T-helper 1 cell treated with Interleukin-12 subunit alpha and Interleukin-12 subunit beta and Interleukin-4 antibody, amounts not matched to agents 30 ng/mL and 1 ng/mL, for 36 hours (primary cell): Measurements from ENCODE around the gene CKS2. TPM values are rescaled to one million over a fixed set of nuclear protein-coding genes. Genes with fewer than 3 reads are reported as not detected.
"Not testable (repeated sequence)": the region's sequence is repeated elsewhere in the genome, so short reads cannot be mapped to it uniquely, and the experiment has no call there.

ENCODE experiments used
- intact Hi-C: fragments of 100-400 bp; cut with micrococcal nuclease; formaldehyde crosslinking; loops from one replicate; pipeline ENCODE4 v1.15.1; 2024
- total RNA-seq: library from RNA; stranded (reverse); gene quantifications from 2 replicates; pipeline ENCODE4 v1.2.3, GENCODE V29; 2022

Gene CKS2
- total RNA-seq, result 112 and 114 TPM in 2 replicates

DNA sequence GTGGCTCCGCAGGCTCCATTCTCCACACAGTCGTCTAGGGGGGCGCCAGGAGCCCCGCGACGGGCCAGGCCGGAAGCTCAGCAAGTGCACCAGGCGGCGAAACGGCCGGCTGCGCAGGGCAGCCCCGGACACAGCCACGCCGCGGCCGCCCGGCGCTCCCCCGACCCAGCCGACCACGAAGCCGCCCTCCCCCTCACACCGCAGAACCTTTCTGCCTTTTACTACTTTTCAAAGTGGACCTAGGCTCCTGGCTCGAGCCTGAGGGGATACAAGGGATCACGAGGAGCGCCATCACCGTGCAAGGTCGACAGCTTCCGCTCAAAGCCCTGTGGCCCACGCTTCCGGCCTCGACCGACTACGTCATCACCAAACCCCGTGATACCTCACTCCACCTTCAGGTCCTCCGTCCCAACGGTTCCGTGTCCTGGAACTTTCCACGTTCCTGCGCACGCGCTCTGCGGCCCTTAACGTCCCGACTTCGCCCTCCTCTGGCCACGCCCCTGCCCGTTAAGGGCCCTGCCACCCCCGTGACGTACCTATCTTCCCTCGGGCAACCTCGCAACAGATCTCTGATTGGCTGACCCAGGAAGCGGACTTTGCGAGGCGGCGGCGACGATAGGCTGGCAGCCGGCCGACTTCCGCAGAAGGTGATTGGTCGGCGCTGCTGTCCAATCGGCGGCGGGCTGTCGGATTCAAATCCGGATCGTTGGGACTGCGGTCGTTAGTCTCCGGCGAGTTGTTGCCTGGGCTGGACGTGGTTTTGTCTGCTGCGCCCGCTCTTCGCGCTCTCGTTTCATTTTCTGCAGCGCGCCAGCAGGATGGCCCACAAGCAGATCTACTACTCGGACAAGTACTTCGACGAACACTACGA is at the start of gene CKS2:
TSS of gene CKS2 (plus strand) at position 721 of the 871 bp plus-strand sequence. CDS start at position 819, 98 bp downstream.
- intact Hi-C loops, result loop anchor here (1.0 to 10.0 kb wide), 7 partner anchors 8 to 1338 kb away; partner anchors contain the start of genes CDK20, GADD45G, SECISBP2 and SPIN1

GRCh38 chr9:89273528-89274279 is 37.3 kb upstream of the CKS2 start:
- intact Hi-C loops, result no loop called here

DNA sequence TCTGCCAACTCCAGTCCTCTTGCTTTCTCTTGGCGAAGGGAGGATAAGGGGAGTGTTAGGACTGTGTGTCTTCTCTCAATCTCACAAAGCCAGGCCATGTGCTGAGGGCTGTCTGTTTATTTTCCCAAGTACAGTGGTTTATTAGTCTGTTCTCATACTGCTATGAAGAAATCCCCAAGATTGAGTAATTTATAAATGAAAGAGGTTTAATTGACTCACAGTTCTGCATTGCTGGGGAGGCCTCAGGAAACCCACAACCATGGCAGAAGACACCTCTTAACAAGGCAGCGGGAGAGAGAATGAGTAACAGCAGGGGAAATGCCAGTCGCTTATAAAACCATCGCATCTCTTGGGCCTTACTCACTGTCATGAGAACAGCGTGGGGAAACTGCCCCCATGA is 36.2 kb upstream of the CKS2 start:
- intact Hi-C loops, result loop anchor here (5.0 kb wide), 1 partner anchor 93 kb away; no protein-coding TSS in a partner anchor

DNA sequence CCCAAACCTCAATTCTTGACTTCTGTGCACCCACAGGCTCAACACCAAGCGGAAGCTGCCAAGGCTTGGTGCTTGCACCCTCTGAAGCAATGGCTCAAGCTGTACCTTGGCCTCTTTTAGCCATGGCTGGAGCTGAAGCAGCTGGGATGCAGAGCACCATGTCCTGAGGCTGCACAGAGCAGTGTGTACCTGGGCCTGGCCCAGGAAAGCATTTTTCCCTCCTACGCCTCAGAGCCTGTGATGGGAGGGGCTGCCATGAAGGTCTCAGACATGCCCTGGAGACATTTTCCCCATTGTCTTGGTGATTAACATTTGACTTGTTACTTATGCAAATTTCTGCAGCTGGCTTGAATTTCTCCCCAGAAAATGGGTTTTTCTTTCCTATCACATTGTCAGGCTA is 35.0 kb upstream of the CKS2 start:
- intact Hi-C loops, result loop anchor here (5.0 kb wide), 1 partner anchor 94 kb away; no protein-coding TSS in a partner anchor

- intact Hi-C loops, result loop anchor here (1.0 to 5.0 kb wide), 2 partner anchors 95 to 684 kb away; no protein-coding TSS in a partner anchor
These were observed 34.0 kb upstream of the CKS2 start for GRCh38 chr9:89277043-89277442.

- intact Hi-C loops, result loop anchor here (1.0 to 5.0 kb wide), 2 partner anchors 95 to 684 kb away; no protein-coding TSS in a partner anchor
These were observed 33.5 kb upstream of the CKS2 start for GRCh38 chr9:89277454-89277853.

DNA sequence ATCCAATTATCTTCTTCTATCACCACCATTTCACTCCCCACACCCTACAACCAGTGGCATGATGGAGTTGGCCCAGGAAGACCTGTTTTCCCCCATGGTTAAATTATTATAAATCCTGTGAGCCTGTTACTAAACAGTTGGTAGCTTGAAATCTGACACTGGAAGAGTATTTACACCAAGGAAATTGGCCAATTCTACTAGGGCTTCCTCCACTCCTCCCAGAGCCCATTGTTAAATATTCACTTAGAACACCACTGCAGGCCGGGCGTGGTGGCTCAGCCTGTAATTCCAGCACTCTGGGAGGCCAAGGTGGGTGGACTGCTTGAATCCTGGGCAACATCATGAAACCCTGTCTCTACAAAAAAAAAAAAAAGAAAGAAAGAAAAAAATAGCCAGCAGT is 32.4 kb upstream of the CKS2 start:
- intact Hi-C loops, result loop anchor here (5.0 kb wide), 1 partner anchor 96 kb away; no protein-coding TSS in a partner anchor

- intact Hi-C loops, result loop anchor here (5.0 kb wide), 1 partner anchor 97 kb away; no protein-coding TSS in a partner anchor
These were observed 31.8 kb upstream of the CKS2 start for GRCh38 chr9:89278997-89279739.

- intact Hi-C loops, result no loop called here
These were observed 29.9 kb upstream of the CKS2 start for GRCh38 chr9:89281106-89281505.

DNA sequence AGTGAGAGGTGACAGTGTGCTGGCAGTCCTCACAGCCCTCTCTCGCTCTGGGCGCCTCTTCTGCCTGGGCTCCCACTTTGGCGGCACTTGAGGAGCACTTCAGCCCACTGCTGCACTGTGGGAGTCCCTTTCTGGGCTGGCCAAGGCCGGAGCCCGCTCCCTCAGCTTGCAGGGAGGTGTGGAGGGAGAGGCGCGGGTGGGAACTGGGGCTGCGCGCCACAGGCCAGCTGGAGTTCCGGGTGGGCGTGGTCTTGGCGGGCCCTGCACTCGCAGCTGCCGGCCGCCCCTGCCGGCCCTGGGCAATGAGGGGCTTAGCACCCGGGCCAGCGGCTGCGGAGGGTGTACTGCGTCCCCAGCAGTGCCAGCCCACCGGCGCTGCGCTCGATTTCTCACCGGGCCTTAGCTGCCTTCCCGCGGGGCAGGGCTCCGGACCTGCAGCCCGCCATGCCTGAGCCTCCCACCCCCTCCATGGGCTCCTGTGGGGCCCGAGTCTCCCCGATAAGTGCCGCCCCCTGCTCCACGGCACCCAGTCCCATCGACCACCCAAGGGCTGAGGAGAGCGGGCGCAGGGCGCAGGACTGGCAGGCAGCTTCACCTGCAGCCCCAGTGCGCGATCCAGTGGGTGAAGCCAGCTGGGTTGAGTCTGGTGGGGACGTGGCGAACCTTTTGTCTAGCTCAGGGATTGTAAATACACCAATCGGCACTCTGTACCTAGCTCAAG is 28.6 kb upstream of the CKS2 start:
- intact Hi-C loops, result not testable (repeated sequence)

- intact Hi-C loops, result no loop called here
These were observed 26.9 kb upstream of the CKS2 start for GRCh38 chr9:89284076-89284475.

DNA sequence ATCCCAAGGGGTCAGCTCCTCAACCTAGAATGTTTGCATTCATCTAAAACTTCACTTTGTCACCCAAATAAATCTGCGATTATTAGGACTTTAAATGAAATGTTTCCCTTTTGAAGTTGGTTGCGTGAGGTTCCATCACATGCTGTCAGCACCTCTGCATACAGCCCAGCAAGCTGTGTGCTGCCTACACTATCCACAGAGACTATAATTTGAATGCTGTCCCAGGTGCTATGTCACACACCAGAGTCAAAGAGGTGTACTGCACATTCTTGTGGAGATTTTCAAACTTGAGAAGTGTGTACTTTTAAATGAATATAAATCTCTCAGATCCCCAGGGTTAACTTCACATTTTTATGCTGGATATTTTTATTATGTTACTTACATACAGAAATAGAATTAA is 19.3 kb upstream of the CKS2 start:
- intact Hi-C loops, result no loop called here

GRCh38 chr9:89293014-89293413 is 18.0 kb upstream of the CKS2 start:
- intact Hi-C loops, result no loop called here

DNA sequence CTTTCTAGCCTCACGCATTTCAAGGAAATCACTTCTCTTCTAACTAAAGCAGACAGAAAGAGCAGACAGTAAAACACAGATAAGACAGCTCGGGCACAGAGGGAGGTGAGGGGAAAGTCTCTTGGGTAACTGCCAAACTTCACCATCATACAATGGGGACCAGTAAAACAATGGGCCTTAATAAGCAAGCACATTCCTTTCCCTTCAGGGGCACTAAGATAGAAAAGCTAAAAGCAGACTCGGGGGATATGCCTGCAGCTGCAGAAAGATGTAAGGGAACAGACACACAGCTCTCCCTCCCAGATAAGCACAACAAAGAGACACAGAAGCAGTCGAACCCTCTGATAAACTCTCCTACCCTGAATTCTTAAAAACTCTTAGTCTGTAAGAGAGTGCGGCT is 15.6 kb upstream of the CKS2 start:
- intact Hi-C loops, result no loop called here

- intact Hi-C loops, result not testable (repeated sequence)
These were observed 9.0 kb upstream of the CKS2 start for GRCh38 chr9:89301996-89302395.

DNA sequence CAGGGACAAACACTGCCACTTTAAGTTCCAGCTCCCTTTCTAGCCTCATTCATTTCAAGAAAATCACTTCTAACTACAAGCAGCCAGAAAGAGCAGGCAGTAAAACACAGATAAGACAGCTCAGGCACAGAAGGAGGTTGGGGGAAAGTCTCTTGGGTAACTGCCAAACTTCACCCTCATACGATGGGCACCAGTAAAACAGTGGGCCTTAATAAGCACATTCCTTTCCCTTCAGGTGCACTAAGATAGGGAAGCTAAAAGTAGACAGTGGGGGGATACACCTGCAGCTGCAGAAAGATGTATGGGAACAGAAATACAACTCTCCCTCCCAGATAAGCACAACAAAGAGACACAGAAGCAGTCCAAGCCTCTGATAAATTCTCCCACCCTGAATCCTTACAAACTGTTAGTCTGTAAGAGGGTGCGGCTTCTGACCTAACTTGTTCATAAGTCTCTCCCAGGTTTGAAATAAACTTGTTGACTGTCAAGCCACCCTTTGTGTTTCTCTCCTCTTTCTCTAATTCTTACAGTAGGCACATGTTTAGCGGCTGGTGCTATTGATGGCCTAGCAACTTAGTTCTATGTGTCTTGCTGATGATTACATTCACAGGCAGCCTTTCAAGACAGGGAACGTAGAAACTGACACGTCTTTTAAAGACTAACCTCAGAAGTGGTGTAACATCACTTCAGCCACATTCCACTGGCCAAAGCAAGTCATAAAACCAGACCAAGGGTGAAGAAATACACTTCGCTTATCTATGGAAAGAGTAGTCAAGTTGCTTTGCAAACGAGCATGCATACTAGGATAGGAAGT is 6.8 kb upstream of the CKS2 start:
- intact Hi-C loops, result no loop called here

DNA sequence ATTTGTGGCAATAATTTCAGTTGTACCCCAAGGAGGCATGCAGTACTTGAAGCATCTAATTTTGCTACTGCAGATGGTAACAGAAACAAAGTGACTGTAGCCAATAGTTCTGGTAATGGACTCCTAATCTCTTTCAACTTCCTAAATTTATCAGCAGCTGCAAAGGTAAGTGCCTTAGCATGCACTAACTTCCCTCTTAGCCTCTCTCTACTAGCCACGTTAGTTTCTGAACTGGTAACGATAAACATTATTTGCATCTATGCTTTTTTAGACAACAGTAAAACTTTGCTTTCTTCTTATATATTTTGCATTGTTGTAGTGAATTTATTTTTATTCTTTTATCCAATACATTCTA is 6.2 kb upstream of the CKS2 start:
- intact Hi-C loops, result no loop called here

DNA sequence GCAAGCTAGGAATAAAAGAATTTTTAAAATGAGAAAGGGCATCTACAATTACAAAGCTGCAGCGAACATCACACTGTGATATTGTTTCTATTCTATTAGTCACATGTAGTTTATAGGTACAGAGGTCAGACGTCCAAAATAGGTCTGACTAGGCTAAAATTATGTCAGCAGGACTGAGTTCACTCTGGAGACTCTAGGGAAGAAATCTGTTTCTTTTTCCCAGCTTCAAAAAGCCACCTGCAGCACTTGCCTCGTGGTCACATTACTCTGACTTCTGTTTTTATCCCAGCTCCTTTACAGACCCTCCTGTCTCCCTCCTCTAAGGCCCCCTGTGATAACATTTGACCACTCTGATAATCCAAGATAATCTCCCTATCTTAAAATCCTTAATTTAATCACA is 5.1 kb upstream of the CKS2 start:
- intact Hi-C loops, result no loop called here

- intact Hi-C loops, result no loop called here
These were observed 1.8 kb upstream of the CKS2 start for GRCh38 chr9:89309166-89309565.
